Right lobe of liver (tissue), 6 donors: Measurements from ENCODE around the gene SINHCAF. TPM values are rescaled to one million over a fixed set of nuclear protein-coding genes. Genes with fewer than 3 reads are reported as not detected.

Source experiments
- ATAC-seq, 4 donors: fragments of 200-7000 bp; cut with Tn5 transposase; one replicate each; pipeline ENCODE4 v1.9.1; 2020; ENCODE audit warnings: mild to moderate bottlenecking in 4 of 4, moderate library complexity in 4 of 4
- DNase-seq, 3 donors: peaks; one replicate each; pipeline ENCODE4 v3.0.0-alpha.2; 2020
- H3K27ac ChIP-seq, 3 donors: fragments of 200-600 bp; one replicate each; pipeline ENCODE4 v1.8.0; 2022
- H3K27me3 ChIP-seq, 2 donors: fragments of 200-600 bp; one replicate each; pipeline ENCODE4 v1.8.0; 2022
- H3K36me3 ChIP-seq, 4 donors: fragments of 200-600 bp; sonication (generic) in 1 of 4; one replicate each; pipeline versions ENCODE4 v1.5.1 to v1.8.0; 2017 to 2022; ENCODE audit warnings: control low read depth in 1 of 4
- H3K4me1 ChIP-seq, 4 donors: fragments of 200-600 bp; sonication (generic) in 1 of 4; one replicate each; pipeline versions ENCODE4 v1.5.1 to v1.8.0; 2017 to 2022; ENCODE audit warnings: control low read depth in 1 of 4
- H3K4me3 ChIP-seq, 3 donors: fragments of 200-600 bp; one replicate each; pipeline ENCODE4 v1.8.0; 2022
- H3K9me3 ChIP-seq, 4 donors: fragments of 200-600 bp; sonication (generic) in 1 of 4; one replicate each; pipeline versions ENCODE4 v1.5.1 to v1.8.0; 2017 to 2022; ENCODE audit warnings: control low read depth in 1 of 4
- CTCF ChIP-seq, 4 donors: fragments of 200-600 bp in 3 of 4; fragments of 450-650 bp in 1 of 4; IDR thresholded peaks; one replicate each; pipeline versions ENCODE4 v1.5.1 to v1.8.0; 2016 to 2022; ENCODE audit warnings: antibody characterized with exemption in 4 of 4, mild to moderate bottlenecking in 2 of 4
- POLR2A ChIP-seq: fragments of 450-650 bp; IDR thresholded peaks from one replicate; pipeline ENCODE4 v1.6.1; 2017; ENCODE audit warnings: antibody characterized with exemption, mild to moderate bottlenecking
- WGBS: methylation state at CpG from one replicate; pipeline ENCODE4 v1.1.6; 2018; ENCODE audit warnings: low coverage, low lambda C conversion rate; ENCODE audit not compliant: insufficient coverage; ENCODE audit errors: missing lambda C conversion rate; 5-methylcytosine and 5-hydroxymethylcytosine counted together
- intact Hi-C, 2 donors: fragments of 100-400 bp; cut with DNase I; formaldehyde crosslinking; loops; one replicate each; pipeline versions ENCODE4 v1.11.2 to v1.14.1; 2022
- total RNA-seq, 6 experiments: library from RNA; depleted of rRNA in 2 of 6; stranded (reverse); fragments of >200 nt in 2 of 6; fragmentation: NEBNext Ultra II Directional in 3 of 6; extraction: Animal tissue kit (Norgen Biotek cat#: 25700) in 3 of 6; gene quantifications; one replicate each; pipeline versions ENCODE4 v1.1.0 to v1.2.4, GENCODE V29; 2016 to 2023
- donor health status: DM: no; HTN: yes; CAD: no.
- donor health status: DM: no; HTN: no; CAD: no.
- donor health status: DM: no; HTN: no; CAD: no.
- donor health status: DM: no; HTN: yes; CAD: no.
- donor health status: DM: no; HTN: yes; CAD: no.

The SINHCAF gene
- total RNA-seq, 6 experiments from 2014 or later, result 1.6 to 21.9 (median 8.2) TPM

DNA sequence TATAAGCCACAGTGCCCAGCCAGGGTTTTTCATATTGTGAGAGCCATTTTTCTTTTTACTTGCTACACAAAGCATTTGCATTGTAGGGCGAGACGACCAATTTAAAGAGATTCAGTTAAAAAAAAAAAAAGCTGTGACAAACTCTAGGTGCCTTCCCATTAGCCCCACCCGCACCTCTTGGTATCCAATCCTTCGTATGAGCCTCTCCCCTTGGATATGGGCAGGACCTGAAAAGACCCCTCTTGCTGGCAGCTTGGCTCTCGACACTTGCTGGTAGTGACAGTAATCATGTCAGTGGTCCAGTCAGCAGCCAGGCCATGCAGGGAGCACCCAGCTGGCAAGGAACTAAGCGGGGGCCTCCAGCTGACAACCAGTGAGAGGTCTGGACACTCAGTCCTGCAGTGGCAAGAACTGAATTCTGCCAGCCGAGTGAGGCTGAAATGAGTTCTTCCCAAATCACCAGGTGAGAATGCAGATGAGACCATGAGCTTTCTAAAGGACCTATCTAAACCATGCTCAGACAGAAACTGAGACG lies 46.5 kb downstream of the SINHCAF start:
- H3K4me1 ChIP-seq, result no peaks in the 10 kb centered on the region
- H3K4me3 ChIP-seq, result no peak overlapping the region
- TF ChIP-seq CTCF (IDR thresholded peaks at IDR 0.05) (no peak), POLR2A (no peak)
- H3K36me3 ChIP-seq, result no peaks in the 10 kb centered on the region
- ATAC-seq (no peak), DNase-seq (no peak)
- no peaks in the 10 kb centered on the region for H3K9me3 ChIP-seq
- no peaks in the 10 kb centered on the region for H3K27me3 ChIP-seq
- no peak overlapping the region for H3K27ac ChIP-seq
- 91% methylated on average over 6 of the region's 8 CpGs for WGBS
- intact Hi-C loops, result no loop called here

GRCh38 chr12:31278832-31279231 lies 47.1 kb downstream of the SINHCAF start:
- Histone ChIP-seq H3K4me1 (no peaks in the 10 kb centered on the region), H3K27ac (no peak overlapping the region), H3K36me3 (no peaks in the 10 kb centered on the region), H3K9me3 (no peaks in the 10 kb centered on the region), H3K27me3 (no peaks in the 10 kb centered on the region), H3K4me3 (no peak overlapping the region)
- ATAC-seq, result no peak
- no peak for TF ChIP-seq POLR2A
- TF ChIP-seq CTCF (IDR thresholded peaks at IDR 0.05), result no peak
- 56% methylated on average over 1 of the region's 1 CpG for WGBS
- intact Hi-C loops, result no loop called here
- no peak for DNase-seq

DNA sequence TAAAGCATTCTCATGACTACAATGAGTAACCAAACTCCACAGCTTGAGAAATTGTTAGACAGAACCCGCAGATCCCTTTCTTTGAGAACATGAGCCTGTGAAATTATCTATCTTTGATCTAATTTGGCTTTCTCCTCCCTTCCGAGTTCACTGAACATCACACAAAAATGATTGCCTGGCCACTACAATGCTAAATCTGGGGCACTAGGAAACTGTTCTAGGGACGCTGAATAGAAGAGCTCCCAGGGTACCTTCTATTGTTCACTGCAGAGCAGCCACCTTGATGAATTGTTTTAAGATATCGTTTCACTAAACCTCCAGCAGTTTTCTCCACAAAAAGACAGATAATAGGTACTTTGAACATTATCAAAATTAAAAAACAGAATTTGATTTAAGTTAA lies 47.5 kb downstream of the SINHCAF start:
- intact Hi-C loops, result no loop called here
- WGBS, result 81% methylated on average over 3 of the region's 4 CpGs

GRCh38 chr12:31277081-31277480 lies 48.9 kb downstream of the SINHCAF start:
- Histone ChIP-seq H3K27ac (no peak overlapping the region), H3K4me1 (no peaks in the 10 kb centered on the region), H3K36me3 (no peaks in the 10 kb centered on the region), H3K27me3 (no peaks in the 10 kb centered on the region), H3K4me3 (no peak overlapping the region), H3K9me3 (no peaks in the 10 kb centered on the region)
- no peak for TF ChIP-seq POLR2A
- TF ChIP-seq CTCF (IDR thresholded peaks at IDR 0.05), result no peak
- 93% methylated on average over 2 of the region's 2 CpGs for WGBS
- no peak for DNase-seq
- ATAC-seq, result no peak
- intact Hi-C loops, result no loop called here

More for the DNA sequence above, 47.5 kb downstream of the SINHCAF start:
- Histone ChIP-seq H3K27ac (no peak overlapping the region), H3K4me1 (no peaks in the 10 kb centered on the region), H3K4me3 (no peak overlapping the region), H3K27me3 (no peaks in the 10 kb centered on the region), H3K36me3 (no peaks in the 10 kb centered on the region), H3K9me3 (no peaks in the 10 kb centered on the region)
- ATAC-seq (no peak), DNase-seq (no peak)
- TF ChIP-seq CTCF (IDR thresholded peaks at IDR 0.05) (no peak), POLR2A (no peak)

DNA sequence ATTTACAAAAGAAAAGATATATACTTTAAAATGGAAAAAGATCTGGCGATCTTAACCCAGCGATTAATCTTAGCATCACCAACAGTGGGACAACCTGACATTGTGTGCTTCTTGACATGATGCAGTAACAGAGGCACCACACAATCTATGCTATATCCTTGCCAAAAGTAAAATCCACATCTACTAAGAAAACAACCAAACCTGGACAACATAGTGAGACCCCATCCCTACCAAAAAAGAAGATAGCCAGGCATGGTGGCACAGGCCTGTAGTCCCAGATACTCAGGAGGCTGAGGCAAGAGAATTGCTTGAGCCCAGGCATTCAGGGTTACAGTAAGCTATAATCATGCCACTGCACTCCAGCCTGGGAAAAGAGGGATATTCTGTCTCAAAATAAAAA lies 50.5 kb downstream of the SINHCAF start:
- H3K9me3 ChIP-seq, result no peaks in the 10 kb centered on the region
- ATAC-seq (no peak), DNase-seq (no peak)
- no peak overlapping the region for H3K4me3 ChIP-seq
- H3K27me3 ChIP-seq, result no peaks in the 10 kb centered on the region
- H3K36me3 ChIP-seq, result no peaks in the 10 kb centered on the region
- intact Hi-C loops, result no loop called here
- H3K27ac ChIP-seq, result no peak overlapping the region
- no peak for TF ChIP-seq POLR2A
- no peak for TF ChIP-seq CTCF (IDR thresholded peaks at IDR 0.05)
- 97% methylated on average over 2 of the region's 2 CpGs for WGBS
- H3K4me1 ChIP-seq, result no peaks in the 10 kb centered on the region
